Colonic mucosa (tissue), 4 donors: ENCODE results near the gene GTPBP6. TPM values are rescaled to one million over a fixed set of nuclear protein-coding genes. Genes with fewer than 3 reads are reported as not detected.

Experiments used
- DNase-seq: peaks from one replicate; pipeline ENCODE4 v3.0.0-alpha.2; 2020
- H3K27ac ChIP-seq: fragments of 200-600 bp; one replicate; pipeline ENCODE4 v1.8.0; 2021
- H3K27me3 ChIP-seq: fragments of 200-600 bp; one replicate; pipeline ENCODE4 v1.8.0; 2021
- H3K36me3 ChIP-seq: fragments of 200-600 bp; one replicate; pipeline ENCODE4 v1.8.0; 2021
- H3K4me1 ChIP-seq: fragments of 200-600 bp; one replicate; pipeline ENCODE4 v1.8.0; 2021; ENCODE audit warnings: mild to moderate bottlenecking
- H3K4me3 ChIP-seq: fragments of 200-600 bp; one replicate; pipeline ENCODE4 v1.8.0; 2021
- H3K9ac ChIP-seq, 2 donors: one replicate each; pipeline ENCODE4 v1.7.0; 2013; ENCODE audit warnings: control low read depth in 2 of 2, low read depth in 2 of 2, low read length in 2 of 2
- H3K9me3 ChIP-seq: fragments of 200-600 bp; one replicate; pipeline ENCODE4 v1.8.0; 2021
- intact Hi-C: fragments of 100-400 bp; cut with DNase I; formaldehyde crosslinking; loops from one replicate; pipeline ENCODE4 v1.14.1; 2022
- total RNA-seq, 2 donors: library from RNA; stranded (reverse); fragmentation: NEBNext Ultra II Directional in 1 of 2; extraction: Animal tissue kit (Norgen Biotek cat#: 25700) in 1 of 2; gene quantifications; one replicate each; pipeline ENCODE4 v1.2.1, GENCODE V29; 2021
- TF ChIP-seq, protein P1 (sequence below): fragments of 200-600 bp; IDR thresholded peaks from one replicate; pipeline ENCODE4 v1.8.0; 2022; ENCODE audit warnings: antibody characterized with exemption, mild to moderate bottlenecking
- donor health status: healthy.
- donor health status: DM: no; HTN: no; CAD: no.
- donor health status: DM: no; HTN: no; CAD: no.

The GTPBP6 gene
- total RNA-seq, 2 donors from 2014 or later: 44.4 to 81.1 TPM

GRCh38 chrX:357035-357692, 38.6 kb upstream of the GTPBP6 start:
- intact Hi-C loops: no loop called here
- DNase-seq: no peak
- TF ChIP-seq, protein P1, sequence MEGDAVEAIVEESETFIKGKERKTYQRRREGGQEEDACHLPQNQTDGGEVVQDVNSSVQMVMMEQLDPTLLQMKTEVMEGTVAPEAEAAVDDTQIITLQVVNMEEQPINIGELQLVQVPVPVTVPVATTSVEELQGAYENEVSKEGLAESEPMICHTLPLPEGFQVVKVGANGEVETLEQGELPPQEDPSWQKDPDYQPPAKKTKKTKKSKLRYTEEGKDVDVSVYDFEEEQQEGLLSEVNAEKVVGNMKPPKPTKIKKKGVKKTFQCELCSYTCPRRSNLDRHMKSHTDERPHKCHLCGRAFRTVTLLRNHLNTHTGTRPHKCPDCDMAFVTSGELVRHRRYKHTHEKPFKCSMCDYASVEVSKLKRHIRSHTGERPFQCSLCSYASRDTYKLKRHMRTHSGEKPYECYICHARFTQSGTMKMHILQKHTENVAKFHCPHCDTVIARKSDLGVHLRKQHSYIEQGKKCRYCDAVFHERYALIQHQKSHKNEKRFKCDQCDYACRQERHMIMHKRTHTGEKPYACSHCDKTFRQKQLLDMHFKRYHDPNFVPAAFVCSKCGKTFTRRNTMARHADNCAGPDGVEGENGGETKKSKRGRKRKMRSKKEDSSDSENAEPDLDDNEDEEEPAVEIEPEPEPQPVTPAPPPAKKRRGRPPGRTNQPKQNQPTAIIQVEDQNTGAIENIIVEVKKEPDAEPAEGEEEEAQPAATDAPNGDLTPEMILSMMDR: no peak
- Histone ChIP-seq H3K4me3 (no peak overlapping the region), H3K27ac (no peak overlapping the region), H3K9me3 (no peaks in the 10 kb centered on the region), H3K27me3 (no peaks in the 10 kb centered on the region), H3K4me1 (no peaks in the 10 kb centered on the region), H3K36me3 (no peaks in the 10 kb centered on the region), H3K9ac (no peak overlapping the region)

DNA sequence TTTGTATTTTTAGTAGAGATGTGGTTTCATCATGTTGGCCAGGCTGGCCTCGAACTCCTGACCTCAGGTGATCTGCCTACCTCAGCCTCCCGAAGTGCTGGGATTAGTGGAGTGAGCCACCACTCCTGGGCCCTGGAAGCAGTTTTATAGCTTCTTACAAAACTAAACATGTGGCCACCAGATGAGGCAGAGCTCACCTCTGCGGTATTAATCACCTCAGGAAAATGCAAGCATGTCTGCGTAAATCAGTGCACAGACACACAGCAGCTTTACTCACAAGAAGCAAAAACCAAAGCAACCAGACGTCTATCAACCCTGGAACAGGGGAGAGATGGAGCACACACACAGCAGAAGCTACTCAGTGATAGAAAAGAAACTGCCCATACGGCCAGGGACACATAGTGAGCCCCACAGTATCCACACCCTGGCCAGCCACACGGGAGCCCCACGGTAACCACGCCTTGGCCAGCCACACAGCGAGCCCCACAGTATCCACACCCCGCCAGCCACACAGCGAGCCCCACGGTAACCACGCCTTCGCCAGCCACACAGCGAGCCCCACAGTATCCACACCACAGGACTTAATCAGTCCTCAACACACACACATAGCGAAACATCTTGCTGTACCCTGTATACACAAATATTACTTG, 37.9 kb upstream of the GTPBP6 start:
- Histone ChIP-seq H3K27me3 (no peaks in the 10 kb centered on the region), H3K4me1 (no peaks in the 10 kb centered on the region), H3K9ac (no peak overlapping the region), H3K9me3 (no peaks in the 10 kb centered on the region), H3K27ac (no peak overlapping the region), H3K36me3 (no peaks in the 10 kb centered on the region), H3K4me3 (no peak overlapping the region)
- TF ChIP-seq, protein P1: no peak
- no peak for DNase-seq
- intact Hi-C loops: no loop called here

DNA sequence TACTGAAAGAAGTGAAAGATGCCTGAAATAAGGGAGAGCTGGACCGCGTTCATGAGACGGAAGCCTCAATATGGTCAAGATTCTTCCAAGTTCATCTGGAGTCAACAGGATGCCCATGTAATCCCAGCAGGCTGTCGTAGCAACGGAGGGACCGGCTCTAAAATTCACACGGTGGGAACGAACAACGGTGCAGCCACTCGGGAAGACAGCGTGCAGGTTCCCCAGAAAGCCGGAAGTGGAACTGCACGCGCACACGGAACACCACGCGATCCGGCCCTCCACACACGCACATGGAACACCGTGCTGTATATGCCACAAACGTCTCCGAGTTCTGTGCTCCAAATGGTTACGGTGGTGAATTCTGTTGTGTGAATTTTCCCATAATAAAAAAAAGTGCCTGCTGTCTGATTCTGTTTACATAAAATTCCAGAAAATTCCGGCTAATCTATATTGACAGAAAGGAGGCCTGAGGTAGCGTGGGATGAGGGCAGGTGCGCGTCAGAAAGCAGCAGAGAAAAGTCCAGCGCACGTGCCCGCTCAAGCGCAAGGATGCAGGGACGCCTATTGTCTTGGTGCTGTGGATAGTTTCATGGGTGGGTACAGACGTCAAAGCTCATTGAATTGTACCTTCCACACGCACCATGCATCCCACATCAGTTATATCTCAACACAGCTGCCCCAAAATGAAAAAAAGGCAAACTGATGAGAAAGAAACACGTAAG, 36.9 kb upstream of the GTPBP6 start:
- Histone ChIP-seq H3K4me1 (no peaks in the 10 kb centered on the region), H3K9ac (no peak overlapping the region), H3K27ac (no peak overlapping the region), H3K9me3 (no peaks in the 10 kb centered on the region), H3K4me3 (no peak overlapping the region), H3K27me3 (no peaks in the 10 kb centered on the region), H3K36me3 (no peaks in the 10 kb centered on the region)
- intact Hi-C loops: no loop called here
- TF ChIP-seq, protein P1: no peak
- DNase-seq: no peak

DNA sequence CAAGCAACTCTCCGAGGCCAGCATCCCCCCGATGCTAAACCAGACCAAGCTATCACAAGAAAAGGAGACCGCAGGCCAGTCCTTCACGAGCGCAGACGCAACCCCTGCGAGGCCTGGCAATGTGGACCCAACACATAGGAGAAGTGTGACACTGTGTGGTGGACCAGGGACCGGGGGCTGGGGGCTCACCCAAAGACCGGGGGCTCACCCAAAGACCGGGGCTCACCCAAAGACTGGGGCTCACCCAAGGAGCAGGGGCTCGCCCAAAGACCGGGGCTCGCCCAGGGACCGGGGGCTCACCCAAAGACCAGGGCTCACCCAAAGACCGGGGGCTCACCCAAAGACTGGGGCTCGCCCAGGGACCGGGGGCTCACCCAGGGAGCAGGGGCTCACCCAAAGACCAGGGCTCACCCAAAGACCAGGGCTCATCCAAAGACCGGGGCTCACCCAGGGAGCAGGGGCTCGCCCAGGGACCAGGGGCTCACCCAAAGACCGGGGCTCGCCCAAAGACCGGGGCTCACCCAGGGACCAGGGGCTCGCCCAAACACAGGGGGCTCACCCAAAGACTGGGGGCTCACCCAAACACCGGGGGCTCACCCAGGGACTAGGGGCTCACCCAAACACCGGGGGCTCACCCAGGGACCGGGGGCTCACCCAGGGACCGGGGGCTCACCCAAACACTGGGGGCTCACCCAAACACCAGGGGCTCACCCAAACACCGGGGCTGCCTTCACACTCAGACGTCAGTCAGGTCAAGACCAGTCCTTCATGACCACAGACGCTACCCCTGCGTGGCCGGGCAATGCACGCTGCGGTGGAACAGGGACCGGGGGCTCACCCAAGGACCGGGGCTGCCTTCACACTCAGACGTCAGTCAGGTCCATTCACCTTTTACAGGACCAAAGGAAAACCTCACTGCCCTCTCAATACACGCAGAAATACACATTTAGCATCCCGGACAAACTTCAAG, 35.3 kb upstream of the GTPBP6 start:
- Histone ChIP-seq H3K9ac (no peak overlapping the region), H3K4me3 (no peak overlapping the region), H3K4me1 (no peaks in the 10 kb centered on the region), H3K27me3 (no peaks in the 10 kb centered on the region), H3K27ac (no peak overlapping the region), H3K9me3 (no peaks in the 10 kb centered on the region), H3K36me3 (no peaks in the 10 kb centered on the region)
- no peak for DNase-seq
- intact Hi-C loops: no loop called here
- TF ChIP-seq, protein P1: no peak
